Fibroblast of upper back skin (primary cell): ENCODE results near the gene NACC1.

ENCODE experiments used
- DNase-seq: peaks from one replicate; pipeline ENCODE4 v3.0.0-alpha.2; 2013

Gene NACC1

DNA sequence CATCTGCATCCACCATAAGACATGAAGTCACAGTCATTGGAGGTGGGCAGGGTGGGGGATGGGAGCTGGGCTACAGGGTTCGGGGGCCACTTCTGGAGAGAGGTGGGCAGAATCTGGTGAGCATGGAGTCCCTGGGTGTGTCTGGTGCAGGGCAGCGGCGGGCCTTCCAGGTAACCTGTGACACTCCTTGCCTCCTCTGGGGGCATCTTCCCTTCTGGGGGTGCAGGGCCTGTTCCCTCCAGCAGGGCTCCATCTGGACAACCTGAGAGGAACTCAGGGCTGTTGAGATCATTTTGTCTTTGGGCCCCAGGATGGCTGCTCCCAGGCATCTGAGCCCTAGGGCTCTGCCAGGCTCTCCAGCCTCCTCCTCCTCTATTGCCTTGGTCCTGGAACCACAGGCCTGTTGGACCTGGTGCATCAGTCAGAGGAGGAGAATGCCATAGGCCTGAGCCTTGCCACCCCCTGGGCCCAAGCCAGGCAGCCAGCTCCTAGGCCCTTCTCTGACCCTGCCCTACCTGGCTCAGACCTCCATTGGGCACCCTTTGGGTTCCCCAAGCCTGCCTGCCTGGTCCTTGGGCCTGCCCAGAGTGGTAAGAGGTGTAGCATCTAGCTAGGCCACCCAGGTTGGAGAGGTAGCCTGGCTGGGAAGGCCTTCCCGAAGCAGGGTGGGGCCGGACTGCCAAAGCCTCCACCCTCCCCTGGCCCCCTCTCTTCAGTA lies 28.8 kb upstream of the NACC1 start:
- DNase-seq, result no peak

DNA sequence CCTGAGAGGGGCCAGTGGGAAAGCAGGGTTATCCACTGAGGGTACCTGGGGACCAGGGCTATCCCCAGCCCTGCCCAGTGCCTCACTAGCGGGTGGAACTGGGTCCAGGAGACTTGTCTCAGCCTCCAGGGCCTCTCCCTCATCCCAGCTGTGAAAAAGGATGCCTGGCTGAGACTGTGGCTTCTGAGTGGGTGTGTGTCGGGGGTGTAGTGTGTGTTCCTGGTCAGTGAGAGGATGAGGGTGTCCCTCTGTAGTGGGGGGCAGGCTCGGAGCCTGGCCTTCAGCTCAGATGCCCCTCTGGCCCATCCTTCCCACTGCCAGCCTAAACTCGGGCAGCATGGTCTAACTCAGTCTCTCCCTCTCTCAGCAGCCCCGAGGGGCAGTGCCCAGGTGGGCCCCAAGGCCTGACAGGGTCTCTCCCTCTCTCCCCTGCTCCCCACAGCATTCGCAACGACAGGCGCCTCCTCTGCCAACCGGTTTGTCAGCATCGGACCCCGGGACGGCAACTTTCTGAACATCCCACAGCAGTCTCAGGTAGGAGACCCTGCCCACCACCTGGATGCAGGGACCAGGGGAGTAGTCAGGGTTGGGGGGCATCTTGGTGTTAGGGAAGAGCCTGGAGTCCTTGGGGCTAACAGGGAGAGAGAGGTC lies 28.1 kb upstream of the NACC1 start:
- DNase-seq, result no peak

DNA sequence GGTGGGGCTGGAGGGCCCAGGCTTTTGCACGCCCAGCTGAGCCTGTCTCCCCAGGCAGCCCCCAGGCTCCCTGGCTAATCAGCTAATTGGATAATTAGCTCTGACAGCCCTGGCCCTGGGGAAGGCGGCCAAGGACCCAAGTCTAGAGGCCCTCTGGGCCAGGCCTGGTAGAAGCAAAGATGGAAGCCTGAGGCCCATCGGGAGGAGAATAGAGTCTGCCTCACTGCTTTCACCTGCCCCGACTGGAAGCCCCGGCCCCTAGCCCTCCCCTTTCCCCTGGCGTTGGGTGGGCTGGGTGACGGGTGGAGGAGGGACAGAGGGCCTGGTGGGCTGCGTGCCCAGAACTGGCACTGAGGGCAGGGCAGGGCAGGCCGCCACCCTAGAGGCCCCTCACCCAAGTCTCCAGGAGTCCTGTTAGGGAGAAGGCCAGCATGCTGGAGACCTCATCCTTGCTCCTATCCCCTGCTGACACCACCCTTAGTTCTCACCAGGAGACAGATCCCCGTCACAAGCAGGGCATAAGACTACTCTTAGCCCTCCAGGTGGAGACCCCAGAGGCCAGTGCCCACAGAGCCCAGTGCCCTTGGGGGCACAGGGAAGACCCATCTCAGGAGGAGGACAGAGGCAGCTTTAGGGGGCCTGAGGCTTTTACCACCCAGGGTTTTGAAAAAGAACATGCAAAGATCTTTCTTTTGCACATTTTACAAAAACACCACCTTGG lies 27.4 kb upstream of the NACC1 start:
- no peak for DNase-seq

DNA sequence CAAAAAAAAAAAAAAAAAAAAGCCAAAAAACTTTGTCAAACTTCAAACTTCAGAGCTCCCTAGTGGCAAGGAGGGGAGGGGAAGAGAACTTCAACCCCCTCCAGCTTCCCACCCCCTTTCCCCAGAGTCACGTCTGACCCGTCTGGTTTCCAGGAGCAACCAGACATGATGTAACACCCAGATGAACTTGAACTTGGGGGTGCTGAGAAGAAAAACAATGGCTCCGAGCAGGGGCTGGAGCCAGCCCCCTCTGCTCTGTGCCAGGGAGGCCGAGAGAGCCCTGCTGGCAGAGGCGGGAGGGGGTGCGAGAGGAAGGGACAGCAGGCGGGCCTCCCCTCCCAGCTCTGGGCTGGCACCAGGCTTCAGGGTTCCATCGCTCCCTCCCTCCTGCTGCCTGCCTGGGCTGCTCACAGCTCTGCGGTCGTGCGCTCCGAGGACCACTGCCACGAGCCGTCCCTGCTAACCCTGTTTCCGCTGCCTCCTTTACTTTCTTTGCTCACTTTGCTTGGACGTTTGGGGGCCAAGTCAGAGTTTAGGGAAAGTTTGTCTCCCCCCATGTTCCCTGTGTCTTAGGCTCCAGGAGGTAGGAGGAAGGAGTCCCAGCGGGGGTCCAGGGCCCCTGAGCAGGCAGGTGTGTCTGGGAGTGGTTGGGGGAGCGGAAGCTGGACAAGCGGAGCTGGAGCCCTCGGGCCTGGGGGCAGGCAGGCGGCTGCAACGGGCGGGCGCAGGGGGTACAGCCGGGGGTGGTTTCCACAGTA lies 26.5 kb upstream of the NACC1 start:
- peak; percentile 98 for DNase-seq

DNA sequence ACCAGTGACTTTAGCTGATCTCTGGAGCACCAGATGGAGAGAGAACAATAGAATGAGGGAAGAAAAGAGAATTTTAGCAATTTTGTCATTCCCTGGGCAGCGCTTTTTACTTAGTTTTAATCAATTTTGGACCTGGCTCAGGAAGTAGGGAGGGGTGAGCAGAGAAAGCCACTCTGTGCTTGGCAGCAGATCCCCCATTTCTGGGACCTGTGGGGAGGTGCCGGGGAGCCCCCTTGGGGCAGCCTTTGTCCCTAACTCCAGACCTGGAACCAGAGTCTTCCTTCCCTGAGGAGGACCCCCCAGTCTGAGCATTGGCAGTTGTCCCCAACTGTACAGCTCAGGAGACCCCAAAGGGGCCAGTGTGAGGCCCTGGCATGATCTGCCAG lies 25.9 kb upstream of the NACC1 start:
- no peak for DNase-seq

DNA sequence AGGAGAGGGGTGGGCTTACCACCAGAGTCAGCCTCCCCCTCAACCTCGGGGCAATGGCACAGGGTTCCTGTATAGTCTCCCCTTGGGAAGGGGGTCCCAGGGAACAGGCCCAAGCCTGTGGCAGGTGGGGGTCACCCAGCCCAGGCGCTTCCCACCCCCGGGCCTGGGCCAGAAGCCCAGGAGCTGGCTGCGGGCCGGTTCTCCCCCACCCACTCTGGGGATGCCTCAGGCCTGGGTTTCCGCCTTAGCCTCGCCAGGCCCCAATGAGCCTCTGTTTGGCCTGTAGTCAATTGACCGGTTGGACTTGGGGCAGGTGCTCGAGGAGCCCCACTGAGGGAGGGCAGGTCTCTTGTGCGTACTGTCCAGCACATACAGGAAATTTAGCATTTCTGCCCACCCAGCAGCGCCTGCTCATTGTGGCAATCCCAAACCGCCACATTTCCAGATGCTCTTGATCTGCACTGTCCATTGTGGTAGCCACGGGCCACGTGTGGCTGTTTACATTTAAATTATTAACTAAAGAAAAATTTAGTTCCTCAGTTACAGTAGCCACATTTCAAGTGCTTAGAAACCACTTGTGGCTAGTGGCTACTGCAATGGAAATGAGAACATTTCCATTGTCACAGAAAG lies 25.3 kb upstream of the NACC1 start:
- DNase-seq, result peak; percentile 61

DNA sequence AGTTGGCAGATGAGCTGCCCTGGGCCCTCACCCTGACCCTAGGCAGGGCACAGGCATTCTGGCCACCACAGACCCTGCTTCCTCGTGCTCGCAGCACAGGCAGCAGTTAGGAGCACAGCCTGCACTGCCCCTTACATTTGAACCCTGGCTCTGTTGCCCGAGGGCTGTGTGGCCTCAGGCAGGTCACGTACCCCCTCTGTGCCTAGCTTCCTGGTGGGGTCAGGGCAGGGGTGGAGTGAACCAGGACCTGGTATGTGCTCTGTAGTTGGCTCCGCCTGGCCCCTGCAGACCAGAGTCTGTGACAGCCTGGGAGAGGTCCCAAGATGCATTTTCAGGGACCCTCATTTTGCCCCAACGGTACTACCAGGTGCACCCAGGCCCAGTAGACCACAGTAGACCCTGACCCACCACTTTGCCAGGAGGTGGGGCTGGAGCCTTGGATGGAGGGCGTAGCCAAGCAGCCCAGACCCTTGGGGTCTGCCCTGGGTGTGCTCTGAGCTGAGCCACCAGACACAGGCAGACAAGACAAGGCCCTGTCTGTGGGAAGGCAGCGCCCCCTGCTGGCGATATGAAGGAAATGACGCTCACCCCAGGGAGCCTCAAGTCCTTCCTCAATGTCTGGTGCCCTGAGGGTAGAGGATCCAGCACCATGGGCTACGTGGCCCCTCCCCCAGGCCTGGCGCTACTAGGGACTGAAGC lies 24.5 kb upstream of the NACC1 start:
- DNase-seq, result peak; percentile 85

DNA sequence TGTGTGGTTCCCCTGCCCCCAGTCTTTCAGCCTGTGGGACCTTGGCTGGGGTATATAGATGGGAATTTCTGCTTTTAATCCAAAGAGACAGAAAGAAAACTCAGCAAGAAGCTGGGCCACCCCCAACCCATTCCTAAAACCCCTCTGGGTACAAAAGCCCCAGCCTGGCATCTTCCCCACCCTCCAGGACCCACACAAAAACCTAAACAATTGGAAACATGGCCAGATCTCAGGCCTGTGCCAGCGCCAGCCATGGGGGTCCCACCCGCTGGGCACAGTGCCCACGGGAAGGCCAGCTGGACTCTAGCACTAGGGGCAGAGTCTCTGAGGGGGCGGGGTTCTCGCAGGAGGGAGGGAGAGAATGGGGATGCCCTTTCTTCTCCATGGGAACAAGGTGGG lies 24.0 kb upstream of the NACC1 start:
- no peak for DNase-seq

DNA sequence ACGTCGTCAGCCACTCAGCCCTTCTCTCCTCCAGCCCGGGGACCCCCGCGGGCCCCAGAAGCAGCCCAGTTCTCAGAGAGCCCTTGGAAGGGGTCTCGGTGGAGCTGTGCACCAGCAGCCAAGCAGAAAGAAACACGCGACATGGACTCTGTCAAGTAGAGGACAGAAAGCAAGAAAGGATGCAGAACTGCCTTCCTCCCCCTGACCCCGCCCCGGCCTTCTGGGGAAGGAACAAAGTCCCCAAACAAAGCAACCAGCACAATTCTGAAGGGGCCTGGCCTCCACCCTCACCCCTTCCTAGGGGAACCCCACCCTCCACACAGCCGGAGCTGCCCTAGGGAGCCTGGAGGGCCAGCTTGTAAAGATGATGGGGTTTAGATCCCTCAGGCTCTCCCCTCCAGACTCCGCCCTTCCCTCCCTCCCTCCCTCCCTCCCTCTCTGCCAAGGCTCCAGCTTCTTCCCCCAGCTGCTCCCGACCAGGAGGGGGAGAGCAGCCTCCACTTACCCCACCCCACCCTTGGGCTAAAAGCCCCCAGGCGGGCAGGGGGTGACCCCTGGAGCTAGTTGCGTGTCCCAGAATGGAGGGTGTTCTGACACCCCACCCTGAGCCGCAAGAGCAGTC lies 23.2 kb upstream of the NACC1 start:
- no peak for DNase-seq

DNA sequence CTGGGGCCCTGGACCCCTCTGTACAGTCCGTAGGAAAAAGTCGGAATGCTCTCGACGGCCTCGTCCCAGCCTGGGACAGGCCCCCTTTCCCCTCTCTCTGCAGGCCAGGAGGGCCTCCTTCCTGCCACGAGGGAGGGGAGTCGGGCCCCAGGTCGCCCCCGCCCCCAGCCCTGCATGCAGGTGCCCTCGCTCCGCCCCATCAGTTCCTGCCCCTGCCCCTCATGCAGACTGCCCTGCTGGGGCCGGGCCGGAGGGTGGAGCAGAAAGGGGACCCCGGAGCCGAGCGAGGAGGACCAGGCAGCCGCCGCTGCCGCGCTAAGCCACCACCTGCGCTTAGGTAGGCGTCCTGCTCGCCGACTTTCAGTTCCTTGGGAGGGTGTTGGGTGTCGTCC lies 22.7 kb upstream of the NACC1 start:
- no peak for DNase-seq

DNA sequence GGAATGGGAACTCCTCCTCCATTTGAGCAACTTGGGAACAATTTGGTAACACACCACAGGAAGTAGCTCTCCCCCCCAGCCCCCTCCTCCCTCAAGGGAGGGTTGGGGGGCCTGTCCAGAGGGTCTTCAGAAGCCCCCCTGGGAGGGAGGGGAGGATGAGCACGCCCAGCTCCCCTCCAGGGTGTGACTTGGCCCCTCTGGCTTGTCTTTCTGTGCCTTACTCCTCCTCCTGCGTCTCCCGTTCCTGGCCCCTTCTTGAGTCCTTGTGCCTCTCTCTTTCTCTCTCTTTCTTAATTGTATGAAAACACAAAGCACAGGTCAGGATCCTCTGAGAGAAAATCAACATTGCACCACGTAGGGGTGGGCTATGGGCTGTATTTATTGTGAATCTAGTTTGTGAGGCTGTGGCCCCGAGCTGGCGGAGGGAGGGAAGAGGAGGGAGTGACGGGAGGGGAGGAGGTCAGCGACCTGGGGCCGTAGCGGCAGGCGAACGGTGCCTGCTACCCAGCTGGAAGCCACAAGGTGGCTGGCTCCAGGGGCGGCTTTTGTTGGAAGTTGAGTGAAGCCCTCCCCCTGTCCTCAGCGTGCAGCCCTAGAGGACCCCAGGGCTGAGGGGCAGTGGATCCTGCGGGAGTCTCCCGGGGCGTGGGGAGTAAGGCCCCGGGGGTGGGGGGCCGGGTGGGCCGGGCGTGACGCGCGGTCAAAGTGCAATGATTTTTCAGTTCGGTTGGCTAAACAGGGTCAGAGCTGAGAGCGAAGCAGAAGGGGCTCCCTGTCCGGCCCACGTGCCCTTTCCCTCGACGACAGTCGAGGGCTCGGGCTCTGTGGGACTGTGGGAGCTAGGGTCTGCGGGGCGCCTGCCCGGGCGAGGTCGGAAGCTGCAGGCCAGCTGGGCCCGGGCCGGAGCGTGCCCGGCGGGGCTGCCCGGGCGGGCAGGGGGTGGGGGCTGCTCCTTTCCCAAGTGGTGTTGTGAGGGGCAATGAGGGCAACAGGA lies 21.8 kb upstream of the NACC1 start:
- DNase-seq, result no peak

DNA sequence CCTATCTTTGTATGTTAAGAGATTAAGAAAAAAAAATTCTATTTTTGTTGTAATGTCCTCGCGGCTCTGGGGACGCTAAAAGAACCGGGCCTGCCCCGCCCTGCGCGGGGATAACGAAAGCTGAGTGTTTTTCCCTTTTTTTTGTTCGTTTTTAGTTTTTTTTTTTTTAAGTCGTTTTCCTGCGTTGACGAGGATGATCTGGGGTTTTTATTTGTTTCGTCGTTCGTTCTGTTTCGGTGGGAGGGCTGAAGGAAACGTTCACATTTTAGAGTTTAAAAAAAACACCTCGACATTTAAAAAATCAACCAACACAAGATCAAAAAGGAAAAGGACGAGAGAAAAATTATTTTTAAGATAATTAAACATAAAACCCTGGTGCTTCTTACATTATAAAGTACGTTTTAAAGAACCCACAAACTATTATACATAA lies 21.0 kb upstream of the NACC1 start:
- DNase-seq, result no peak

DNA sequence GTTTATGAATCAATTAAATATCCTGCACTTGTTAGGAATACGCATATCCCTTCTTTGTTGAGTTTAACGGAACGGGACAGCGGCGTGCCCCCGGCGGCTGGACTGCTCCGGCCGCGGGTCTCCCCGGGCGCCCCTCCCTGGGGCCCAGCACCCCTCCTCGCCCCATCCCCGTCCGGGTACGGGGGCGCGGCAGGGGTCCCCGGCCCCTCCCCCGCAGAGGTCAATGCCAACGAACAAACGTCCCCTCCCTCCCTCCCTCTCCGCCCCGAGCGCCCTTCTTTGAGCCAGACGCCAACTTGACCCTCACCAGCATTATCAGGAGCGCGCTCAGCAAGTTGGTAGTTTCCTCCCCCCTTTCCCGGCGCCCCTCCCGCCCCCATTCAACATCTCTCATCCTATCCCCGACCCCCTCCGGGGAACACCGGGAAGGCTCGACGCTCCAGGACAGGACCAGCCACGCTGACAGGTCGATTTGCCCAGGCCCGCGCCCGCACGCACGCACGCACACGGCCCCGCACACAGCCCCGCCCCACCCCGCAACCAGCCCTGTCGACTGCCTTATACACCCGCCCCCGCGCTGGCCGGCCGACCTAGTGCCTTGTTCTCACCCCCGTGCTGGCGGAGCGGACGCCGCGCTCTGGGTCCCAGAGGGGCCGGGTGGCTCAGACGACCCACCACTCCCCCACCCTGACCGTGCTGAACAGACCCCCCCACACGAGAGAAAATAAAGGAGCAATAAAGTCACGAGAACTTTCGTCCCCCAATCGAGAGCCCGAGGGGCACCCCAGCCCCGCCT lies 20.4 kb upstream of the NACC1 start:
- no peak for DNase-seq

DNA sequence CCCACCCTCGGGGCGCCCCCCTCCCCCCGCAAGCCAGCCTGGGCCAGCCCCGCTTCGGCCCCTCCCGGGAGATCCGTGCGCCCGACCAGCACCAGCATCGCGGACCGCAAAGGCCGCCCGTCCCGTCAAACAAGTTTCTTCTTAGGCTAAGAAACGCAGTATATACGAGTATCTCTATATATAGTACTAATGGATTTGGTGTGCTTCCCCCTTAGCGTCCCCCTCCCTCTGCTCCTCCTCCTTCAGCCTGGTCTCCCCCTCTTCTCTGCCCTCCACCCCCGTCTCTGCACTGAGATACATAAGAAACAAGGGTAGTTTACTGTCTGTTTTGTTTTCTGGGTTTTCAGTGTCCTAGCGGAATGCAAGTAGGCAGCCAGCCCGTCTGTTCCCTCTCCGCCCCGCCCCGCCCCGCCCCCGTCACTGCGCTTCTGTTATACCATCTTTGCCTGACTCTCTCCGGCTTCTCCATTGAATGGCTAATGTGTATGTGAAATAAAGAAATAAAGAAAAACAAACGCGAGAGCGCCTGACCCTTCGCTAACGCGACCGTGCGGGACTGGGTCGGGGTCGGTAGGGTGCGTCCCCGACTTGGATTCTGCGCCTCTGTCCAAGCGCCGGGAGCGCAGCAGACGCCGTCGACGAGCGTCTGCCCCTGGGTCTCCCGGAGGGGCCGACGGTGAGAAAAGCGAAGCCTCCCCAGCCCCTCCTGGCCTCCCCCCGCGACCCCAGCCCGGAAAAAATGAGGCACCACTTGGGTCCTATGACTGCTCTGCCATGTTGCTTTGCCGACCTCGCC lies 19.6 kb upstream of the NACC1 start:
- peak; percentile 67 for DNase-seq

DNA sequence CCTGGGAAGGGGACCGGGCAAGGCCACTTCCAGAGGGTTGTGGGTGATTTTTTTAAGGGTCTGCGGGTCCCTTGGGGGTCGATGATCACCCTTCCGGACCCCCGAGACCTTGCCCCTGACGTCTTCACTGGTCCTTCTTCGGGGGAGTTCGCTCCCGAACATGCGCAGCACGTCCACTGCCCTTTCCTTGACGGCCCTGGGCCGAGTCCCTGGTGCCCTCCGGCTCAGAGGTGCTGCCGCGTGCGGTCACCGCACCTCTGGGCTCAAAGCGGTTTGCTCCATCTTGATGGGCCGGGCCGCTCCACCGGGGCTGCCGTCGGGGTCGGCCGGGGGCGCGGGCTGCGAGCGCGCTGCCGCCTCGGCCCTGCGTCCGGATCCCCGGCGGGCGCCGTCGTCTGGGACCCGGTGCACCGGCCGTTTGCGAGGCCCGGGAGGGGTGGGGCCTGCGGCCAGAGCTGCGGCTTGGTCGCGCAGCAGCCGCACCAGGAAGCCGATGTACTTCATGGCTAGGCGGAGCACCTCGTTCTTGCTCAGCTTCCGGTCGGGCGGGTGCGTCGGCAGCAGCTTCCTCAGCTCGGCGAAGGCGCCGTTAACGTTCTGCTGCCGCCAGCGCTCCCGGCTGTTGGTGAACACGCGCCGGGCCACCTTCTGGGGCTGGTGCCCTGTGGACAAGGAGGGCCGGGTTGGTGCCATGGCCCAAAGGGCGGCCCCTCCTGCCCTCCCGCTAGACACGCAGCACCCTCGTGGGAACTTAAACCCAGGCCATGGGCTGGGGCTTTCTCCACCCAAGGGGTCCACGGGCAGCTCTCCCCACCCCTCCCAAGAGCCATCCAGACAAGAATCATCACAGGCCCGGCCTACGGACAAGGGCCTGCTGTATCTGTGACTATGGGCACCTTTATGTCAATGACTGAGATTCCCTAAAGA lies 18.7 kb upstream of the NACC1 start:
- peak; percentile 61 for DNase-seq

DNA sequence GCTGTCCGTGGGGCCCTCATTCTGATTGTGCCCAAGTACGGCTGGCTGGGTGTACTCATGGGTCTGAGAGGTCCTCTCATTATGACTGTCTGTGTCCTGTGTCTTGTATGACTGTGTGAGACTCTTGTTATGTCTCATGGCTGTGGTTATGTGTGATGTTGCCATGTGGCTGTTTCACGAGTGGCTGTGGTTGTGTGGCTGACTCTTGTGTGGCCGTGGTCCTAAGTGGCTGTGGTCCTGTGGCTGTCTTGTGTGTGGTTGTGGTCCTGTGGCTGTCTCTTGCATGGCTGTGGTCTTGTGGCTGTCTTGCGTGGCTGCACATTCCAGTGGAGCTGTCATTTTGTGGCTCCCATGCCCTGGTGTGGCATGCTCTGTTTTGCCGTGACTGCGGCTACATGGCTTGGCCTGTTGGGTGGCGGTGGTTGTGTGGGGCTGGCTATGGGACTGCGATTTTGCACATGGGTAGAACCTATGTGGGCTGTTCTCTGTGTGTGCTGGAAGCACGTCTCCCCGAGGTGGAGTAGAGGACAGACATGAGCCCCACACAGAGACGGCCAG lies 18.0 kb upstream of the NACC1 start:
- DNase-seq, result no peak
